Keratinocyte (primary cell): ENCODE data around the gene COMMD2. TPM values are rescaled to one million over a fixed set of nuclear protein-coding genes. Genes with fewer than 3 reads are reported as not detected.

ENCODE experiments used
- DNase-seq: peaks from one replicate; pipeline ENCODE4 v3.0.0-alpha.2; 2011; ENCODE audit warnings: low read depth, missing footprints, low spot score
- FAIRE-seq: peaks from 2 replicates; lab custom pipeline; 2011; peaks lifted over from hg19 to GRCh38; lab: Jason Lieb, UNC
- H2AFZ ChIP-seq: 2 replicates; pipeline ENCODE4 v1.6.0; 2012; ENCODE audit warnings: low read length, control low read depth, inconsistent platforms; ENCODE audit not compliant: control insufficient read depth
- H3K27ac ChIP-seq: 2 replicates; pipeline ENCODE4 v1.5.1; 2011; ENCODE audit warnings: low read length; ENCODE audit not compliant: control insufficient read depth, insufficient read depth
- H3K27me3 ChIP-seq: 3 replicates; pipeline ENCODE4 v1.6.0; 2011; ENCODE audit warnings: low read length; ENCODE audit not compliant: control insufficient read depth, insufficient read depth; ENCODE audit errors: extremely low read depth
- H3K36me3 ChIP-seq, 2 experiments: 2 replicates in 1 of 2; 3 replicates in 1 of 2; pipeline ENCODE4 v1.5.1; 2011; ENCODE audit warnings: low read length in 2 of 2, mild to moderate bottlenecking in 1 of 2; ENCODE audit not compliant: control insufficient read depth in 2 of 2, insufficient read depth in 2 of 2; ENCODE audit errors: extremely low read depth in 1 of 2
- H3K4me1 ChIP-seq: 3 replicates; pipeline ENCODE4 v1.5.1; 2011; ENCODE audit warnings: low read length; ENCODE audit not compliant: control insufficient read depth, insufficient read depth; ENCODE audit errors: extremely low read depth
- H3K4me2 ChIP-seq: 3 replicates; pipeline ENCODE4 v1.6.0; 2011; ENCODE audit warnings: low read depth, low read length; ENCODE audit not compliant: control insufficient read depth, insufficient read depth; ENCODE audit errors: extremely low read depth
- H3K4me3 ChIP-seq, 3 experiments: fragments of 200-600 bp in 1 of 3; sonication (generic) in 1 of 3; 2 replicates in 2 of 3; 3 replicates in 1 of 3; pipeline ENCODE4 v1.5.1; 2011 to 2016; ENCODE audit warnings: low read length in 3 of 3, mild to moderate bottlenecking in 3 of 3, control low read depth in 2 of 3, inconsistent platforms in 1 of 3, low read depth in 1 of 3, mixed read lengths in 1 of 3, mixed run types in 1 of 3, moderate library complexity in 1 of 3; ENCODE audit not compliant: control insufficient read depth in 2 of 3, insufficient read depth in 2 of 3; ENCODE audit errors: extremely low read depth in 1 of 3
- H3K79me2 ChIP-seq: 2 replicates; pipeline ENCODE4 v1.6.0; 2012; ENCODE audit warnings: low read length; ENCODE audit not compliant: control insufficient read depth, insufficient read depth
- H3K9ac ChIP-seq: 3 replicates; pipeline ENCODE4 v1.6.0; 2011; ENCODE audit warnings: low read length; ENCODE audit not compliant: control insufficient read depth, insufficient read depth; ENCODE audit errors: extremely low read depth
- H3K9me1 ChIP-seq: 3 replicates; pipeline ENCODE4 v1.6.0; 2011; ENCODE audit warnings: low read length; ENCODE audit not compliant: control insufficient read depth, insufficient read depth; ENCODE audit errors: extremely low read depth
- H3K9me3 ChIP-seq: 2 replicates; pipeline ENCODE4 v1.5.1; 2012; ENCODE audit warnings: low read depth, low read length; ENCODE audit not compliant: control insufficient read depth
- H4K20me1 ChIP-seq: 3 replicates; pipeline ENCODE4 v1.6.0; 2011; ENCODE audit warnings: low read length; ENCODE audit not compliant: control insufficient read depth, insufficient read depth; ENCODE audit errors: extremely low read depth
- CTCF ChIP-seq, 3 experiments: IDR thresholded peaks in 1 of 3; conservative IDR thresholded peaks in 1 of 3; optimal IDR thresholded peaks in 1 of 3; 2 replicates in 2 of 3; 3 replicates in 1 of 3; pipeline versions ENCODE3 to v1.5.1; 2011; ENCODE audit warnings: low read length in 3 of 3, mild to moderate bottlenecking in 3 of 3, moderate library complexity in 2 of 3, control low read depth in 1 of 3, inconsistent platforms in 1 of 3; ENCODE audit not compliant: insufficient read depth in 2 of 3; ENCODE audit errors: extremely low read depth in 1 of 3
- EZH2 ChIP-seq: IDR thresholded peaks from one replicate; pipeline ENCODE4 v1.6.1; 2012; ENCODE audit warnings: inconsistent platforms, mild to moderate bottlenecking, low read length, moderate library complexity
- dilution Hi-C: fragments of 300-500 bp; cut with MboI; formaldehyde crosslinking; loops from one replicate; pipeline ENCODE4 v1.7.0; 2020; ENCODE audit warnings: low sequenced_read_pairs; ENCODE audit not compliant: extremely low pct_ligation_motif_present
- polyA plus RNA-seq, 5 experiments: library from polyadenylated mRNA; depleted of rRNA in 3 of 5; stranded (reverse) in 3 of 5; stranded (forward) in 1 of 5; unstranded in 1 of 5; fragments of >200 nt; gene quantifications; 1 replicate in 1 of 5; 2 replicates in 3 of 5; 3 replicates in 1 of 5; pipeline versions ENCODE4 v1.2.1 to v1.2.3, GENCODE V29; 2011 to 2012; ENCODE audit warnings: missing spikeins in 2 of 5, low read depth in 1 of 5, low replicate concordance in 1 of 5

The COMMD2 gene
- polyA plus RNA-seq, 1 donor (not counting 4 experiments of a cell fraction or from before 2014, with no cell fraction given) = 51.0 TPM

GRCh38 chr3:149767720-149768119 lies 15.4 kb upstream of the COMMD2 start:
- H4K20me1 ChIP-seq = no peaks in the 10 kb centered on the region
- H3K9me3 ChIP-seq = no peaks in the 10 kb centered on the region
- no peak overlapping the region for H3K4me3 ChIP-seq
- no peaks in the 10 kb centered on the region for H3K79me2 ChIP-seq
- H3K27ac ChIP-seq = no peak overlapping the region
- no peaks in the 10 kb centered on the region for H3K36me3 ChIP-seq
- FAIRE-seq (no peak), DNase-seq (no peak)
- no peaks in the 10 kb centered on the region for H3K4me1 ChIP-seq
- H2AFZ ChIP-seq = no peak overlapping the region
- H3K27me3 ChIP-seq = peaks cover 12% of the 10 kb centered on the region
- TF ChIP-seq EZH2 = no peak
- TF ChIP-seq CTCF (optimal IDR thresholded peaks at IDR 0.05 in 1 of 3, IDR thresholded peaks at IDR 0.05 in 1 of 3, conservative IDR thresholded peaks at IDR 0.05 in 1 of 3; ENCODE audit: extremely low read depth in 1 of 3, insufficient read depth in 2 of 3, low read length in 3 of 3) = no peak
- no peak overlapping the region for H3K9ac ChIP-seq
- dilution Hi-C loops = no loop called here
- H3K4me2 ChIP-seq = no peak overlapping the region
- no peaks in the 10 kb centered on the region for H3K9me1 ChIP-seq

DNA sequence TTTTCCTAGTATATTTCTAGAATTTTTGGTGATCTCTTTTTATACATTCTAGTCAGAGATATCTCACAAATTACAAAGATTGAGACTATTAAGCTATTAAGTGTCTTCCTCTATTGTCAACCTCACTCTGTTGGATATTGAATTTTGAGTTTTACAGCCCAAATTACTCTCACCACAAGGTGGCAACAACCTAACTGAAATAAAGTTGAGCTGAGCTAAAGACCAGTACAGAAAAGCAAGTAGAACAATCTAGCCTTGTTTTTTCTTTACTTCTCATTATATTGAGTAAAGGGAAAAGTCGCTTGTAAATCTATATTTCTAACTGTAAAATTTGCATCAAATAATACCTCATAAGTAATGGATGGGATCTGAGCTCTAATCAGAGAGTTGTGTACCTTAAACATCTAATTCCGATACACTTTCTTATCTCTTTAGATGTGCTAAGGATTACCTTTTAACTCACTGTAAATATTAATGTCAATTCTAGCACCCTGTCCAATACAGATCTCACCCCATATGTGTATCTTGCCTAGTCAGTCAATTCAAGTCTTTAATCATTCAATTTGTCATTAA lies 13.6 kb upstream of the COMMD2 start:
- TF ChIP-seq CTCF (optimal IDR thresholded peaks at IDR 0.05 in 1 of 3, IDR thresholded peaks at IDR 0.05 in 1 of 3, conservative IDR thresholded peaks at IDR 0.05 in 1 of 3; ENCODE audit: extremely low read depth in 1 of 3, insufficient read depth in 2 of 3, low read length in 3 of 3) (peak in 2 of 3 experiments; percentile 42 to 44), EZH2 (no peak)
- DNase-seq = no peak
- dilution Hi-C loops = no loop called here

More for the DNA sequence above, 13.6 kb upstream of the COMMD2 start:
- Histone ChIP-seq H2AFZ (no peak overlapping the region), H3K36me3 (no peaks in the 10 kb centered on the region), H3K4me1 (no peaks in the 10 kb centered on the region), H3K79me2 (no peaks in the 10 kb centered on the region), H3K4me2 (no peak overlapping the region), H3K9me1 (no peaks in the 10 kb centered on the region), H3K4me3 (no peak overlapping the region), H3K9me3 (no peaks in the 10 kb centered on the region), H3K27ac (no peak overlapping the region), H3K9ac (no peak overlapping the region), H3K27me3 (peaks cover 12% of the 10 kb centered on the region), H4K20me1 (no peaks in the 10 kb centered on the region)
- no peak for FAIRE-seq
